HG02588 (cell line): ENCODE data around the gene NKX6-1.

ENCODE experiments used
- ATAC-seq: cut with Tn5 transposase; IDR thresholded peaks from one replicate; pipeline ENCODE4 v1.9.1; 2021; ENCODE audit warnings: mild to moderate bottlenecking, moderate library complexity; ENCODE audit not compliant: unreplicated experiment

NKX6-1 gene

GRCh38 chr4:84498203-84498934, 723 bp downstream of the NKX6-1 start:
- no peak for ATAC-seq

GRCh38 chr4:84497504-84498202, 1.4 kb downstream of the NKX6-1 start:
- ATAC-seq: no peak

GRCh38 chr4:84496706-84497503, 2.2 kb downstream of the NKX6-1 start:
- no peak for ATAC-seq

DNA sequence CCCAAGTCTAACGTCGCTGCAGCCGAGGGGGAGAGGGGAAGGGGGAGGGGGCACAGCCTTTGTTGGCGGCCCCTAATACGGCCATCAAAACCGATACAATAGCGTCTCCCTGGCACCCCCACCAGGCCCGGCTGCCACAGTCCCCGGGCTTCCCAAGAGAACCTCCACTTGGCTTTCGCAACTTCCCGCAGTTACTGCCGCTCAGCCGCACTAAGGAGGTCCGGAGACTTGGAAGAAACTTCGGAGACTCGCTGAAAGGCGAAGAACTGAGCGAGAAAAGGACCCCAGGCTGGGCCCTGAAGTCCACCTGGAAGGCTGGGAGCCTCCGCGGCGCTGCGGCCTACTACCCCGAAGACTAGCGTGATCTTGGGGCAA, 2.8 kb downstream of the NKX6-1 start:
- no peak for ATAC-seq

DNA sequence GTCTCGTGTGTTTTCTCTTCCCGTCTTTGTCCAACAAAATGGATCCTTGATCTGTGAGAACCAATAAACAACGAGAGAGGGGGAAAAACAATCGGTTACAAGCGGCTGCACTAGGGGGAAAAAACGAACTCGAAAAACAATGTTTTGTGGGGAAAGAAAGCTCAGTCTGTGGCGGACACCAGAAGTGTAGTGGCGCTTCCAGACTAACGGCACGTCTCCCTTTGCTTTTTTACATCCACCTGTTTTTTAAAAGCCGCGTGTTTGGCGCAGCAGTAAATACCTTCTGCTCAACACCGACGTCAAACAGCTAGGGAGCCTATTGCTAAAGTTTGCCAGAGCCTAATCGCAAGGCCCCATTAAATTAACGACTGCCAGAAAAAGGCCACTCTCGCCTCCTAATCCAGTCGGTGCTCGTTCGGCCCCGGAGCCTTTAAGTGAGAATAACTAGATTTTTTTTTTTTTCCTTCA, 3.3 kb downstream of the NKX6-1 start:
- no peak for ATAC-seq

GRCh38 chr4:84495118-84495793, 3.8 kb downstream of the NKX6-1 start:
- ATAC-seq: no peak

DNA sequence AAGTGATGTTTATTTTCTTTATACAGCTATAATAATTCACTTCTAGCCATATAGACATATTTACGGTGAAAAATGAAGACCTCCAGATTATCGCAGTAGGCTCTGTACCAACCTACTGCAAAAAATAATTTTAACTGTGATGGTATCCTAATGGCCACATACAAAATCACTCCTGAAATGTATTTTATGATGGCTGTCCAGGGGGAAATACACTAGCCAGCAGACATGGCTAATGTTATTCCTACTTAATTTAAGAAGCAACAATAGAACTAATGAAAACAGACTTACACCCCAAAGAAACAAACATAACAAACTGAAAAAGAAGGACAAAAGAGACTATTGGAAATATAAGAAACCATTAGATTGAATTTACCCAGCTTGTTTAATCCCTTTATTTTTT, 4.6 kb downstream of the NKX6-1 start:
- ATAC-seq: no peak

DNA sequence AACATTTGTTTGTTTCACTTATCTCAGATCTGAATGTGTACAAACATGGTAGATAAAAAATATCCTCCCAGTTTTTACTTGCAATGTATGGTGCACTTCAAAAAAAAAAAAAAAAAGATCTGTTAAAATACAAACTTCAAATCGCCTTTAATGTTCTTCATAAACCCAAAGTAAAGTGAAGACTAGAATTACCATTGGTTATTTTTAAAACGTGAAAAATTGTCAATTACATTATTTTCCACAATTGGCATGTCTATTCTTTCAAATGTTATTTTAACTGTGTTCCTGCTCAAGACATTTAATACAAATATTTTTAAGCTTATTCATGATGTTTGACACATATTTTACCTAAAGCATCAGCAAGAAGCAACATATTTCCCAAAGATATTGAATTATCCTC, 5.0 kb downstream of the NKX6-1 start:
- no peak for ATAC-seq

- no peak for ATAC-seq
Observed at GRCh38 chr4:84493092-84493850, 5.8 kb downstream of the NKX6-1 start.

- ATAC-seq: no peak
Observed at GRCh38 chr4:84492737-84493091, 6.4 kb downstream of the NKX6-1 start.

DNA sequence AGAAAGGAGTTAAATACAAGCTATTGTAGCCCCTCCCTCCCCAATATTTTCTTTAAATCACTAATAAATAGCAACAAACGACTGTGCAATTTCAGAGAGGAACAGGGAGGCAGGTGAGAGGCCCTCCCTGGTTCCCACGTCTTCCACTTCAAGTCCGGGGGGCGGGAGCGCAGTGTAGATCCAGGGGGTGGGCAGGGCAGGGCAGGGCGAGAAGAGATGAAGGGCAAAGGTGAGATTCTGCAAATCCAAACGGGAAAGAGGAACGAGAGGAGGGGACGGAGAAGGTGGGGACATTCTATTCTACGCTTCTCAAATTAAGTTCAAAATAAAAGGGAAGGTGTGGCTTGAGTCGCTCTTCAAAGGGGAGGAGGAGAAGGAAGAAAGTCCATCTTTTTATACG, 6.8 kb downstream of the NKX6-1 start:
- no peak for ATAC-seq

DNA sequence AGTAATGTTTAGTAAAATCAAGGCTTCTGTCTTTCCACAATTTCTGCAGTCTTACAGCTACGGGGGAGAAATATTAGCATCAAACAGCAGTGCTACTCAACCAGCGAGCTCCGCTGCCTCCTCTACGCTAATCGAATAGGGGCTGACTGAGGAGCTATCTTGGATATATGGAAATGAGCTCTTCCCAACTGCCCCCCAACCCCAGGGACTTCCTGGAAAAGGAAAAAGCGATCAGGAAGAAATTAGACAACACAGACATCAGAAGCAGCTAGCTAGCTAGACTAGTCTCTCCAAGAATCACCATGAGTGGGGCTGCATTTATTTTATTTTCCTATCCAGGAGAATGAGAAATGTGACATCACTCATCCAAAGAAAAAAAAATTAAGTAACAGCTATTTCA, 7.6 kb downstream of the NKX6-1 start:
- ATAC-seq: no peak

- ATAC-seq: no peak
Observed at GRCh38 chr4:84490663-84491062, 8.4 kb downstream of the NKX6-1 start.

- no peak for ATAC-seq
Observed at GRCh38 chr4:84484236-84484635, 14.9 kb downstream of the NKX6-1 start.

GRCh38 chr4:84483688-84484087, 15.4 kb downstream of the NKX6-1 start:
- ATAC-seq: no peak

DNA sequence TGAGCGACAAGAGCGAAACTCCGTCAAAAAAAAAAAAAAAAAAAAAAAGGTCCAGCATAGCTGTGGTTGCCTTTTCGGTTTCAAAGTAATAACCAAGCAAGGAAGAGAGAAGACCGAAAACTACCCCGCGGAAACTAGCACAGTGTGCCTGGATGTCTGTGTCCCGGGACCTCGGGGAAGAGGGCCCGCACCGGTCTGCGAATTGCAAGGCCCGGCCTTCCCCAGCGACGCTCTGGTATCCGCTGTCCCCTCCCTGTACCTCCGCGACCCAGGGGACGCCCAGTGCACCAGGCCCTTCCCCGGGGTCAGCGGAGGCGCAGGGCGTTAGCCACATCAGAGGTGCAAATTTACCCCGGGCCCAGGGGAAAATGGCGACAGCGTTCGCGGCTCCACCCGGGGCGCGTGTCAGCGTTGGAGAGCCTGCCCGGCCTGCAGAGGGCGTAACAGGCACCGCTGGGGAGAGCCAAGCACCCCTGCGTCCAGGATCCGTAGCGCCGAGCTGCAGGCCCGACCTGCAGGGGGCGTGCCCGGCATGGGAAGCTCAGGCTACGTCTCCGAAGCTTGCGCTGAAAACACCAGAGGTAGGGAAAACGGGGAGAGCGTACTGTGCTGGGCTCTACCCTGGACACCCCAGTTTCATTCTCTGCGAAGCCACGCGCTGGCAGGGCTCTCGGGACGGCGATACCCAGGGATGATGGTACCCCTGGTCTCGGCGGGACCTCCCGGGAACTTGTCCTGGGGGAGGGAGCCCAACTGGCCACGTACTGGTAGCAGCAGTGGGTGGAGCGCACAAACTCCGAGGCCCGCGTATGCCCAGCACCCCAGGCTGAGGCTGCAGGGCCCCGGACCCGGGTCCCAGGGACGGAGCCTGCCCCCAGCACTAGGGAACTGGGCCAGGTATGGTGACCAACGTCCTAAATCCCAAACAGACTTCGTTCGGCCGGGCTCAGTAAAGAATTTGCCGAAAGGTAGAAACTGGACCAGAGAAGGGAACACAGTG, 16.2 kb downstream of the NKX6-1 start:
- ATAC-seq: no peak

DNA sequence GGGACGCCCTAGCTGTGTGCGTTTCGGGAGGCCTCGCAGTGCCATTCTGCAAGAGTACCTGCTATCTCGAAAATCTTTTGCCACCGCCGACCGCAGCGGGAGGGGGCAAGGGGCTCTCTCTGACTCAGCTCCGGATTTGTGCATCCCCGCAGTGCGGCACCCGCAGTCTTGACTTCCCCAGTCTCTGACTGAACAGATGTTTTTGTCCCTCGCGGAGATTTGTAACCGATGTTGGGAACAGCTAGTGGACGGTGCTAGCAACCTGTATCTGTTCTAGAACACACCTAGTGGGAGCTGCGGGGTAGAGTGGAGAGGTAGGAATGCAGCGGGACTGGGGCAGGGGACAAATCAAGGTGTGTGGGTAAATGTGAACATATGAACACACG, 17.2 kb downstream of the NKX6-1 start:
- no peak for ATAC-seq

DNA sequence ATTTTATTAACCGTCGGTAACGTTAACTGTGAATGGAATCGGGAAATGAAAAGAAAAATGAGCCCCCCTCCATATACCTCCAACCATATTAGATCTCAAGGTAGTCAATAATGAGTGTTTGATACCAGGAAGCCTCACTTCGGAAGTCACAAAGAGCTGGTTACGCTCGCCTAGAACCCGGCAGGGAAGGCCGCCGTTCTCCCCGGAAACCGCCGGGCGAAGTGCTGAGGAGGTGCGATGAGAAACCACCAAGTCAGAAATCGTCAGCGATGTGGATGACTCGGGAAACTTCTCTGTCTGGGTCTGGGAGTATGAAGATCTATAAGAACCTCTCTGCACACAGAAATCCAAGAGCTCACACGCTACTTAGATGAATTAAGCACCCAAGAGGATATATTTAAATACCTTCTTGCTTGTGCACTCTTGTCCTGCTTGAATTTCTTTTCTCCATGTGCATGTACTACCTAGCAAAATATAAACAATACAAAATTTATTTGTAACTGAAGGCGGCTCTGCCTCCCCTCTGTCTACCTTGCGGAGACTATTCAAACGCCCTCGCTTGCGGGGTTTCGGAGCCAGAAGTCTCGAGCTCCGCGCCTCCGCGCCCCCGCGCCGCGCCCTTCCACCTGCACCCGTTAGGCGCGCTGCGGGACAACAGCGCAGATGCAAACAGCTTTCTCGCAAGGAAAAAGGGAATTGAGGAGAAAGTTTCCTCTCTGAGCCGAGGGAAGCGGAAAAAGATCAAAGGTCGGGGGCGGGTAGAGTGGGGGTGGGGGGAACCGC, 17.8 kb downstream of the NKX6-1 start:
- ATAC-seq: no peak

- ATAC-seq: no peak
Observed at GRCh38 chr4:84480082-84480481, 19.0 kb downstream of the NKX6-1 start.
